Activated T-helper 1 cell treated with anti-CD3 and anti-CD28 coated beads, Interleukin-12 subunit alpha, Interleukin-12 subunit beta, Interleukin-2, Interleukin-4 antibody, amounts not matched to agents 30 ng/mL and 10 ng/mL and 1 ng/mL, durations not matched to agents 14 hours and 24 hours and 36 hours (primary cell): ENCODE data around the gene KCNA5. TPM values are rescaled to one million over a fixed set of nuclear protein-coding genes. Genes with fewer than 3 reads are reported as not detected.

ENCODE experiments used
- DNase-seq: peaks from one replicate; pipeline ENCODE4 v3.0.0; 2021; ENCODE audit warnings: low spot score
- H3K27ac Mint-ChIP-seq: one replicate; pipeline ENCODE4 v1.8.0; 2021; ENCODE audit warnings: mild to moderate bottlenecking, mixed read lengths
- H3K27me3 Mint-ChIP-seq: one replicate; pipeline ENCODE4 v1.8.0; 2022; ENCODE audit warnings: mild to moderate bottlenecking, moderate library complexity, mixed read lengths; ENCODE audit not compliant: insufficient read depth
- H3K36me3 Mint-ChIP-seq: one replicate; pipeline ENCODE4 v1.8.0; 2021; ENCODE audit warnings: low read depth, mixed read lengths
- H3K4me1 Mint-ChIP-seq: one replicate; pipeline ENCODE4 v1.8.0; 2021; ENCODE audit warnings: low read depth, mixed read lengths
- H3K4me3 Mint-ChIP-seq: one replicate; pipeline ENCODE4 v1.8.0; 2021; ENCODE audit warnings: mild to moderate bottlenecking, moderate library complexity, mixed read lengths
- H3K9me3 Mint-ChIP-seq: one replicate; pipeline ENCODE4 v1.8.0; 2021; ENCODE audit warnings: mixed read lengths
- intact Hi-C: fragments of 100-400 bp; cut with micrococcal nuclease; formaldehyde crosslinking; loops from one replicate; pipeline ENCODE4 v1.15.1; 2024
- total RNA-seq: library from RNA; stranded (reverse); gene quantifications from 2 replicates; pipeline ENCODE4 v1.2.3, GENCODE V29; 2022

KCNA5 gene
- total RNA-seq, 1 donor from 2014 or later, result not detected

GRCh38 chr12:5073853-5074252, 30.2 kb downstream of the KCNA5 start:
- no peaks in the 10 kb centered on the region for H3K9me3 Mint-ChIP-seq
- no peak for DNase-seq
- no peak overlapping the region for H3K4me3 Mint-ChIP-seq
- no peaks in the 10 kb centered on the region for H3K36me3 Mint-ChIP-seq
- peaks cover 4% of the 10 kb centered on the region for H3K27me3 Mint-ChIP-seq
- H3K4me1 Mint-ChIP-seq, result no peaks in the 10 kb centered on the region
- H3K27ac Mint-ChIP-seq, result no peak overlapping the region
- intact Hi-C loops, result no loop called here

GRCh38 chr12:5076761-5077160, 33.1 kb downstream of the KCNA5 start:
- Mint-ChIP-seq H3K4me1 (no peaks in the 10 kb centered on the region), H3K27ac (no peak overlapping the region), H3K9me3 (no peaks in the 10 kb centered on the region), H3K36me3 (no peaks in the 10 kb centered on the region), H3K27me3 (peaks cover 8% of the 10 kb centered on the region), H3K4me3 (no peak overlapping the region)
- intact Hi-C loops, result no loop called here
- DNase-seq, result no peak

GRCh38 chr12:5078423-5078822, 34.7 kb downstream of the KCNA5 start:
- Mint-ChIP-seq H3K9me3 (no peaks in the 10 kb centered on the region), H3K27ac (no peak overlapping the region)
- intact Hi-C loops, result no loop called here

GRCh38 chr12:5081016-5081415, 37.3 kb downstream of the KCNA5 start:
- Mint-ChIP-seq H3K27ac (no peak overlapping the region), H3K4me3 (no peak overlapping the region), H3K4me1 (no peaks in the 10 kb centered on the region), H3K27me3 (peaks cover 5% of the 10 kb centered on the region), H3K9me3 (no peaks in the 10 kb centered on the region), H3K36me3 (no peaks in the 10 kb centered on the region)
- intact Hi-C loops, result no loop called here
- DNase-seq, result no peak

More at GRCh38 chr12:5078423-5078822, 34.7 kb downstream of the KCNA5 start:
- DNase-seq, result no peak
- H3K4me3 Mint-ChIP-seq, result no peak overlapping the region
- no peaks in the 10 kb centered on the region for H3K4me1 Mint-ChIP-seq
- H3K27me3 Mint-ChIP-seq, result peaks cover 8% of the 10 kb centered on the region
- no peaks in the 10 kb centered on the region for H3K36me3 Mint-ChIP-seq

DNA sequence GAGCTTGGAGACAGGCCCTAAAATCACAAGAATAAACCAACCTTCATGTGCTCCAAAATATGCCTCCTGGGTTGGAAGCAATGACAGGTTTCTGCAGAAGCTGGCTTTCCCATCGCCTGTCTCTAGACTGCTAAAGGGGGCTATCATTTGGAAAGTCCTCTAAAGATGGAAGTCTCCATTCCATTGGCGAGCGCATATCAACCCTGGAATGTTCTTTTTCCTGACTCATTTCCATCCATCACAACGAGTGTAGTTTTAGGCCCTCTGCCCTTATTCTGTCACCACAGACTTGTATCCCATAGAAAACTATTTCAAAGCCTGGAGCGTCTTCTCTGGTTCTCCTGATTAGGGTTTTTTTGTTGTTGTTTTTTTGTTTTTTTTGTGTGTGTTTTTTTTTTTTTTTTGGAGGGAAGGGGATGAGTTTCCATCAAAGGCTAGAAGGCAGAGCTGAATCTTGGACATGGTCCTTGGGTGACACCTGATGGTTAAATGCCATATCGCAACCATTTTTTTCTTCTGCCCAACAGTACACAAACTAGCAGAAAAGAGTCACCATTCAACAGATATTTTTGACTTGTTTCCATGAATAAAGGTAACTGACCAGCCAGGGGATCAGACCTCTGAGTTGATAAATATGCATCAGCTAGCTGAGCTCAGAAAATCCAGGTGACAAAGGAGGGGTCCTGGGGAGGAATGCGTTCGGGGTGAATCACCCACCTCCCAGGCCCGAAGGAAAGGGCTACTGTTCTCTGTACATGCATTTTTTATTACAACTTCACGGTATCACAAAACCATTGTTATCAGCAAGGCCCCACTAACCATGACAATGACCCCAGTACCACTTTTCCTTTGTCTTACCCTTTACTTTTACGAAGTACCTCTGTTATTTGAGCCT, 40.5 kb downstream of the KCNA5 start:
- Mint-ChIP-seq H3K9me3 (no peaks in the 10 kb centered on the region), H3K4me3 (no peak overlapping the region), H3K36me3 (no peaks in the 10 kb centered on the region), H3K27me3 (peaks cover 5% of the 10 kb centered on the region), H3K27ac (no peak overlapping the region), H3K4me1 (no peaks in the 10 kb centered on the region)
- no peak for DNase-seq
- intact Hi-C loops, result loop anchor here (1.0 kb wide), 2 partner anchors 62 to 227 kb away; no protein-coding TSS in a partner anchor

- Mint-ChIP-seq H3K9me3 (no peaks in the 10 kb centered on the region), H3K4me1 (no peaks in the 10 kb centered on the region), H3K27ac (no peak overlapping the region), H3K27me3 (peaks cover under 1% of the 10 kb centered on the region), H3K36me3 (no peaks in the 10 kb centered on the region), H3K4me3 (no peak overlapping the region)
- DNase-seq, result no peak
- intact Hi-C loops, result no loop called here
Observed at GRCh38 chr12:5085896-5086295, 42.2 kb downstream of the KCNA5 start.

- Mint-ChIP-seq H3K27ac (no peak overlapping the region), H3K9me3 (no peaks in the 10 kb centered on the region)
- intact Hi-C loops, result no loop called here
Observed at GRCh38 chr12:5087831-5088554, 44.3 kb downstream of the KCNA5 start.

DNA sequence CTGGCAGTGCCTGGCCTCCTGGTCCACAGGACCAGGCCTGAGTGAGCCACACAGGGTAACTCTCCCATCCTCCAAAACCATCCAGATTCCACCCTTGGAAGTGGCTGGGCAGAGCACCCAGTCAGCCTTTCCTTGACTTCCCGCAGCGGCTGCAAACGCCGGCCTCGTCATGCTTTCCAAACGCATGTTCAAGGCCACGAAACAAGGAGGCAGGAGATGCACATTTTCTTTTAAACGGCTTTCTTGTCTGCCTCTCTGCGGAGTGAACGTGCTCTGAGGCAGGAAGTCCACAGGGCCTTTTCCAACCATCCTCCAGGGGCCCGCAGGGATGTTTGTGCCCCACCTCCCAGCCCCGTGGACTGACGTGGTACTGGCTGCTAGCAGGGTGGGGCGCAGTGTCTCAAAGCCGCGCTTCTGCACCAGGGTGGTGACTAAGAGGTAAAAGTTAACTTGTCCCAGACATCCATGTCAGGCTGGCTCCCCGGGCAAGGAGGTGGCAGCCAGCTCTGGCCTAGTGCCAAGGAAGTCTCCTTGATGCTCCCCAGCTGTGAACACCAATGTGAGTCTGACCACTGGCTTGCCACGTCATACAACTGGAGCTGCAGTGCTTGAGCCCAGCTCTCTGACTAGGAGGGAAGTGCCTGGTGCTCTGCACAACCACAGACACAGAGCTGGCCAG, 45.0 kb downstream of the KCNA5 start:
- Mint-ChIP-seq H3K4me3 (no peak overlapping the region), H3K9me3 (no peaks in the 10 kb centered on the region), H3K4me1 (no peaks in the 10 kb centered on the region), H3K27me3 (peaks cover 2% of the 10 kb centered on the region), H3K27ac (no peak overlapping the region), H3K36me3 (no peaks in the 10 kb centered on the region)
- intact Hi-C loops, result no loop called here
- no peak for DNase-seq

More at GRCh38 chr12:5087831-5088554, 44.3 kb downstream of the KCNA5 start:
- DNase-seq, result no peak
- Mint-ChIP-seq H3K4me3 (no peak overlapping the region), H3K27me3 (no peaks in the 10 kb centered on the region), H3K36me3 (no peaks in the 10 kb centered on the region), H3K4me1 (no peaks in the 10 kb centered on the region)

DNA sequence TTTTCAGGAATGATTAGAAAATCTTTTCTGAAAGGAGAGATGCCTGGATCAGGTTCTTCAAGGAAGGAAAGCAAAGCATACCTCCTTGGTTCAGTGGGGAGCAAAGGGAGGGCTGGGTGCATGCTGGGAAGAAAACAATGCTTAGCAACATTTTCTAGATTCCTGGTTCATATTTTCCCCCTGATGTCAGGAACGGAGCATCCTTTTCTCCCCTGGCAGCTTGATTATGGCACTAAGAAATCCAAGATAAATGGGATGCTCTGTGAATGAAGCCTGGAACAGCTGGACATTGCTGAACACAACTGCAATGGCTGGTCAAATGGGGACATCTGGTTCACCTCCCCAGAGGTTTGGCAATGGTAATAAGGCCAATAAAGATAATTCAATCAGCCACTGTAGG, 50.9 kb downstream of the KCNA5 start:
- H3K4me1 Mint-ChIP-seq, result no peaks in the 10 kb centered on the region
- H3K27ac Mint-ChIP-seq, result no peak overlapping the region
- DNase-seq, result no peak
- intact Hi-C loops, result no loop called here
- H3K4me3 Mint-ChIP-seq, result no peak overlapping the region
- H3K9me3 Mint-ChIP-seq, result no peaks in the 10 kb centered on the region
- H3K27me3 Mint-ChIP-seq, result peaks cover 6% of the 10 kb centered on the region
- no peaks in the 10 kb centered on the region for H3K36me3 Mint-ChIP-seq

DNA sequence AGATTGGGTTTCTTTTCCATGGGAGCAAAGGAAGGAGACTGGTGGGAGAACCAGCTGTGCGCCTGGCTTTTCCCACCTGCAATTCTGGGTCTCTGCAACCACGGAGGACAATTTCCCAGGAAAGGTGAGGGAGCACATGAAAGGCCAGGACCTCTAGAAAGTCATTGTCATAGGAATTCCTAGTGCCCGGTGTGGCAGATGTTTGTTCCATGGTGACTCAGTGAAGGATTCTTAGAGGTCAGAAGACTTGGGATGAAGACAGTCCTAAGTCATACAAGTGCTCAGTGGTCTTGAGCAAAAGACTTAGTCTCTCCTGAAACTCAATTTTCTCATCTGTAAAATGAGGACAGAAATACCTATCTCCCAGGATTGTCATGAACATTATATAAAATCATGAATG, 51.3 kb downstream of the KCNA5 start:
- DNase-seq, result no peak
- peaks cover 6% of the 10 kb centered on the region for H3K27me3 Mint-ChIP-seq
- intact Hi-C loops, result no loop called here
- H3K4me3 Mint-ChIP-seq, result no peak overlapping the region
- H3K36me3 Mint-ChIP-seq, result no peaks in the 10 kb centered on the region
- no peaks in the 10 kb centered on the region for H3K4me1 Mint-ChIP-seq
- H3K9me3 Mint-ChIP-seq, result no peaks in the 10 kb centered on the region
- H3K27ac Mint-ChIP-seq, result no peak overlapping the region
